NCI-H446 treated with DMSO at 0.1 percent for 48 hours (cell line): ENCODE data around the gene OAS3.
"Not testable (repeated sequence)": the region's sequence is repeated elsewhere in the genome, so short reads cannot be mapped to it uniquely, and the experiment has no call there.

Experiments used
- DNase-seq: peaks from one replicate; lab custom pipeline; 2025; lab: John Stamatoyannopoulos, UW

OAS3 gene

DNA sequence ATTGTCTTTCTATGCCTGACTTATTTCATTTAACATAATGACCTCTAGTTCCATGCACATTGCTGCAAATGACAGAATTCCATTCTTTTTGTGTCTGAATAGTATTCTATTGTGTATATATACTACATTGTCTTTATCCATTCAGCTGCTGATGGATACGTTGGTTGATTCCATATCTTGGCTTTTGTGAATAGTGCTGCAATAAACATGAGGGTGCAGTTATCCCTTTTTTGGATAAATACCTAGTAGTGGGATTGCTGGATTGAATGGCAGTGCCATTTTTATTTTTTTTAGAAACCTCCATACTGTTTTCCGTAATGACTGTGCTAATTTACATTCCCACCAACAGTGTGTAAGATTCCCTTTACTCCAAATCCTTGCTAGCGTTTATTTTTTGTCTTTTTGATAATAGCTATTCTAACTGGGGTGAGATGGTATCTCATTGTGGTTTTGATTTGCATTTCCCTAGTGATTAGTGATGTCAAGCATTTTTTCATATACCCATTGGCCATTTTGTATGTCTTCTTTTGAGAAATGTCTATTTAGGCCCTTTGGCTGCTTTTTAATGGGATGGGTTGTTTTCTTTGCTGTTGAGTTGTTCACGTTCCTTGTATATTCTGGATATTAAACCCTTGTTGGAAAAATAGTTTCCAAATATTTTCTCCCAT, 42.4 kb downstream of the OAS3 start:
- DNase-seq, result no peak

- DNase-seq, result no peak
Measured at GRCh38 chr12:112985642-112986290, 47.5 kb downstream of the OAS3 start.

GRCh38 chr12:112986291-112986800, 48.1 kb downstream of the OAS3 start:
- DNase-seq, result no peak

DNA sequence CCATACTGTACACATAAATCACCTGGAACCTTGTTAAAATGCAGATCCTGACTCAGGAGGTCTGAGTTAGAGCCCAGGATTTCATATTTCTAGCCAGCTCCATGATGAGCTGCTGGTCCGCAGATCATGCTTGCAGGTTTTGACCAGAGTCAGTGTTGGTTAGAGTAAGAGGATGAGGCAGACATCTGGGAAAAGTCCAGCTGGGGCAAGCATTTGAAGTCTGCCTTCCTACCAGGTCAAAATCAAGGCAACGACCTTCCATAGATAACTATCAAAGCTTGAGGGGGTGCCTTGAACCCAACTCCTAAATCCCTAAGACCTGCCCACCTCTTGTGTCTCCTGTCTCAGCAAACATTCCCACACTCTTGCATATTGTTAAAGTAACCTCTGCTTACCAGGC, 49.3 kb downstream of the OAS3 start:
- no peak for DNase-seq

GRCh38 chr12:112988224-112988623, 50.0 kb downstream of the OAS3 start:
- DNase-seq, result no peak

DNA sequence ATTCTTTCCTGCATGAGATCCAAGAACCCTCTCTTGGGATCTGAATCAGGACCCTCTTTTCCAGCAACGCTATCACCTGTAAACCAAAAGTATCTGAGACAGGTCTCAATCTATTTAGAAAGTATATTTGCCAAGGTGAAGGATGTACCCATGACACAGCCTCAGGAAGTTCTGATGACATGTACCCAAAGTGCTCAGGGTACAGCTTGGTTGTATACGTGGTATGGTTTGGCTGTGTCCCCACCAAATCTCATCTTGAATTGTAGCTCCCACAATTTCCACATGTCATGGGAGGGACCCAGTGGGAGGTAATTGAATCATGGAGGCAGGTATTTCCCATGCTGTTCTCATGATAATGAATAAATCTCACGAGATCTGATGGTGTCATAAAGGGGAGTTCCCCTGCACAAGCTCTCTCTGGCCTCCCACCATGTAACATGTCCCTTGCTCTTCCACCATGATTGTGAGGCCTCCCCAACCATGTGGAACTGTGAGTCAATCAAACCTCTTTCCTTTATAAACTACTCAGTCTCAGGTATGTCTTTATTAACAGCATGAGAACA, 50.6 kb downstream of the OAS3 start:
- not testable (repeated sequence) for DNase-seq

GRCh38 chr12:112989806-112990205, 51.5 kb downstream of the OAS3 start:
- no peak for DNase-seq

DNA sequence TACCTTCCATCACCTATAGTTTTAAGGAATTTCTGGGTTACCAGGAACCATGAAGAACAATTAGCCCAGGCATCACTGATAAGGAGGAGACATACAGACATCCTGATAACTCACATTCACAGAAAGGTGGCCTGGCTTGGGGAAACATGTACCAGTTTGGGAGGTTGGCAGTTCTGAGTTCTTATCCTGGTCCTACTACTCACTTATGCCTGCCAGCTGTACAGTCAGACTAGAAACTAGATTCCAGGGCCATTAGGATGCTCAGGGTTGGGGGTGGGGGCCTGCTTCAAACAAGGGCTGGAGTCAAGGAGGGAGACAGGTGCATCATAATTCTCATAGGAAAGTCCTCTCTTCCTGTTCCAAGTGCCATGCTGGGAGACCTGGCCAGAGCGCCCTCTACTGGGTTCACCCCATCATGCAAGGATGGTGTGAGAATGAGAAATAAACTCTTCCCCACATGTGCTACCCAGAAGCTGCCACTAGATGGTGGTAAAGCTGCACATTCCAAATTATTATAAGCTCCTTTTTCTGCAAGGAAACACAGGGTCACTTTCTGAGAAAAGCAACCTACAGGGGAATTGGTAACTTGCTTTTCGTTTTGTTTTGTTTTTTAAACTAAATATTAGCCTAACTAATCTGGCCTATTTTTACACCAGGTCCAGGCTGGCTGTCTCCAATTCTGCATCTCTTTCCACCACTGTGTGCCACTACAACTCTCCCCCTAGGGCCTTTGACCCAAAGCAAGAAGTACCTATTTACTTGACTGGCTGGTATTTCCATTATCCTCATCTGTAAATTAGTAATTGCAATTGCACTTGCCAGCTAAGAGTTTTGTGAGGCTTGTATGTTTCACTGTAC, 54.5 kb downstream of the OAS3 start:
- peak; percentile 6 for DNase-seq

DNA sequence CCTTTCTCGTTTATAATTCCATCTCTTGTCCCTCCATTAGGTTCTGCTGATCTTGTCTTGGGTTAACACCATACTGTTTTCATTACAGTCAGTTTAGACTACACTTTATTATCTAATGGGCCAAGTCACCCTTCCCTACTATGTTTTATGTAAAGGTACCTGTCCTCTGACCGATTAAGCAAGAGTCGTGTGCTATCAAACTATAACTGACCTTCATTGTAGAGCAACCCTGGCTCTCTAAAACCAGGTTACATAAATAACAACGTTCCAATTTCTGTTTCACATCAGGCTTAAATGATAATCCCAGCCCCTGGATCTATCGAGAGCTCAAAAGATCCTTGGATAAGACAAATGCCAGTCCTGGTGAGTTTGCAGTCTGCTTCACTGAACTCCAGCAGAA, 56.7 kb downstream of the OAS3 start:
- DNase-seq, result no peak

DNA sequence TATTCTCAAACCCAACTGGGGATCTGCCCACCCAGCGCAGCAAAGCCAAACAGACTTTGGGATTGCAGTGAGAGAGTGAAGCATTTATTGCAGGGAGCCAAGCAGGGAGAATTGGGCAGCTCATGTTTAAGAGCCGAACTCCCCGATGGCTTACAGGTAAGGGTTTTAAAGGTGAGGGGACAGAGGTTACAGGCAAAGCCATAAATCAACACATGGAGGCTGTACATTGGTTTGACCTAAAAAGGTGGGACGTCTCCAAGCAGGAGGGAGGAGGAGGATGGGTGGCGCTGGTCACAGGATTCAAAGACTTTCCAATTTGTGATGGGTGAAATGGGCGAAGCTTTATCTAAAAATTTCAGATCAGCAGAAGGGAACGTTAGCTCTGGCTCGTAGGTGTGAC, 58.2 kb downstream of the OAS3 start:
- DNase-seq, result no peak

- DNase-seq, result no peak
Measured at GRCh38 chr12:112997506-112997905, 59.2 kb downstream of the OAS3 start.

GRCh38 chr12:112998987-112999767, 60.9 kb downstream of the OAS3 start:
- no peak for DNase-seq

- no peak for DNase-seq
Measured at GRCh38 chr12:113000433-113000832, 62.2 kb downstream of the OAS3 start.

DNA sequence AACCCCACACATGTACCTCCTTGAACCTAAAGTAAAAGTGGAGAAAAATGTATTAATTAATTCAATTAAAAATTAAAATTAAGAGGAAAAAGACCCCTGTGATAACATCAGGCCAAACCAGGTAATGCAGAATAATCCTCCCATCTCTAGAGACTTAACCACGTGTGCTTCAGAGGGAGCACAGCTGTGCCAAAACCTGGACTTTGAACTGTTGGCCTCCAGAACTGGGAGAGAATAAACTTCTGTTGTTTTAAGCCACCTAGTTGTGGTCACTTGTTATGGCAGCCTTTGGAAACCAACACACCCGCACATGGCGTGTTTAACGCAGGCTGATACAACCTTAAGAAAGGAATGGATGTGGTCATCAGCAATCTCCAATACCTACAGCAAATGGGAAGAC, 63.9 kb downstream of the OAS3 start:
- DNase-seq, result no peak

DNA sequence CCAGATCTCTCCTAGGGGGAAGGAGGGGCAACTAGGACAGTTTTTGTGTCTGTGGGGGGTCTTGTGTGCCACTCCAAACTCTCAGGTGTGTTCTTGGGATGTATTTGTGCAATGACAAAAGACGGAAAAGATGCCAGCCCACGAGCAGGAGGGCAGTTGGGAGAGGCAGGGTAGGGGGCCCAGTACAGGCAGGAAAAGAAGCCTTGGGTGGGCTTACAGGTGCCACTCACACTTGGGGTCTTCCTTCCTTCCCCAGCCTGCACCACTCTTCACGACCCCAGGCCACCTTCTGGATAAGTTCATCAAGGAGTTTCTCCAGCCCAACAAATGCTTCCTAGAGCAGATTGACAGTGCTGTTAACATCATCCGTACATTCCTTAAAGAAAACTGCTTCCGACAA, 64.4 kb downstream of the OAS3 start:
- DNase-seq, result no peak

- DNase-seq, result no peak
Measured at GRCh38 chr12:113003636-113004035, 65.4 kb downstream of the OAS3 start.

GRCh38 chr12:113005762-113006161, 67.5 kb downstream of the OAS3 start:
- no peak for DNase-seq

DNA sequence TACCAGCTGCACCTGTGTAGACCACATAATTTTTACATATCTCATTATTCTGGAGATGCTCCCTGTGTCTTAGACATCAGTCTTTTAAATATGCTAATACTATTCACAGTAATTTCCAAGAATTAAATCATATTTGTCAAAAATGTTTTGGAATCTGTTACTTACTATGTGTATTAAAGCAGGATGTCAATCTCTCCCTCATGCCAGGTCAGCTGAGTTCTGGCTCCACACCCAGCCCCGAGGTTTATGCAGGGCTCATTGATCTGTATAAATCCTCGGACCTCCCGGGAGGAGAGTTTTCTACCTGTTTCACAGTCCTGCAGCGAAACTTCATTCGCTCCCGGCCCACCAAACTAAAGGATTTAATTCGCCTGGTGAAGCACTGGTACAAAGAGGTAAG, 67.9 kb downstream of the OAS3 start:
- DNase-seq, result no peak

DNA sequence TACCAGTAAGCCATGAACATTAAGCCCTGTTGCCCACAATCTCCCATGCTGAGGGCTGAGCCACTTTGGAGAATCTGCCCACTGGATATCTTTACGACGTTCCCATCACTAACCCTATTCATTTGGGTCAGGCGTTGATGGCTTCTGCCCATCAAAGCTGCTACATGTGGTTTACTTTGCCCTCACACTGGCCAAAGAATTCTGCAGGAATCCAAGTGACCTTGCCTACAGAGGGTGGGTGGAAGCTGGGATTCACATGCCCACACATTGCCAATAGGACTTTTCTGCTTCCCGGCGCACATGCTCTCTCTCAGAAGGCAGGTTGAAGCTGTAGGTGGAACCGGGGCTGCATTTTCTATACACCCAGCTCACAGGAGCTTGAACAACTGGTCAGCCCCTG, 68.4 kb downstream of the OAS3 start:
- DNase-seq, result no peak

DNA sequence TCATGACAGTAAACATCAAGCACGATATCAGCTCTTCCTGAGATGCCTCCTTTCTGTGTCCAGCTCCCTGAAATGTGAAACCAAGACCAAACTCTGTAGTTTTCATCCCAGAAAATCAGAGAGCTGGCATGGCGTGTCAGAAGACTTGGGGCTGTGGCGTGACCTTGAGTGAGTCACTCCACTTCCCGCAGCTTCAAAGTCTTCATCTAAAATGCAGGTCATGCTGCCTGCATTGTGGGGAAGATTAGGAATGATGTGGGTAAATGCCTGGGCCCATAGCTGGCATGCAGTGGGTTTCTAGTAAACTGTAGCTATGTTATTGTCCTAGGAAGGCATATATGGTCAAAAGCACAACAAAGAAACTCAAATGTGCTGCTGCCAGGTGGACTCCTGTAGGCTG, 68.9 kb downstream of the OAS3 start:
- no peak for DNase-seq

GRCh38 chr12:113010701-113011100, 72.4 kb downstream of the OAS3 start:
- no peak for DNase-seq

GRCh38 chr12:113014565-113014964, 76.3 kb downstream of the OAS3 start:
- no peak for DNase-seq
